Liver (tissue), 3 donors: ENCODE measurements around the gene CRISPLD2.

ENCODE experiments used
- ATF3 ChIP-seq: IDR thresholded peaks from 2 replicates; pipeline ENCODE4 v1.6.1; 2016; ENCODE audit warnings: antibody characterized with exemption
- CTCF ChIP-seq: fragments of 150-350 bp; IDR thresholded peaks from 2 replicates; pipeline ENCODE4 v1.5.1; 2017; ENCODE audit warnings: improper control_type of control experiment, low read depth, low read length; ENCODE audit not compliant: missing input control
- EGR1 ChIP-seq, 2 donors: IDR thresholded peaks; 2 replicates each; pipeline ENCODE4 v1.6.1; 2016 to 2018; ENCODE audit warnings: antibody characterized with exemption in 2 of 2, low read depth in 2 of 2
- GABPA ChIP-seq, 2 donors: IDR thresholded peaks in 1 of 2; conservative IDR thresholded peaks in 1 of 2; 2 replicates each; pipeline ENCODE4 v1.6.1; 2016; ENCODE audit warnings: antibody characterized with exemption in 2 of 2, mild to moderate bottlenecking in 1 of 2, moderate library complexity in 1 of 2
- MAX ChIP-seq: IDR thresholded peaks from 2 replicates; pipeline ENCODE4 v1.6.1; 2016; ENCODE audit warnings: antibody characterized with exemption
- RAD21 ChIP-seq, 2 donors: IDR thresholded peaks; 2 replicates each; pipeline ENCODE4 v1.6.1; 2016; ENCODE audit warnings: antibody characterized with exemption in 2 of 2, mild to moderate bottlenecking in 2 of 2
- SP1 ChIP-seq: IDR thresholded peaks from 2 replicates; pipeline ENCODE4 v1.6.1; 2018; ENCODE audit warnings: antibody characterized with exemption, mild to moderate bottlenecking
- TAF1 ChIP-seq: conservative IDR thresholded peaks from 2 replicates; pipeline ENCODE4 v1.6.1; 2016; ENCODE audit warnings: antibody characterized with exemption, mild to moderate bottlenecking
- donor health status: healthy.
- donor health status: healthy.

GRCh38 chr16:84795329-84796053 is 24.3 kb upstream of the CRISPLD2 start:
- TF ChIP-seq GABPA (IDR thresholded peaks at IDR 0.05 in 1 of 2, conservative IDR thresholded peaks at IDR 0.05 in 1 of 2) (no peak), CTCF (no peak), RAD21 (IDR thresholded peaks at IDR 0.05) (no peak), MAX (no peak), SP1 (peak; percentile 32), TAF1 (no peak), EGR1 (IDR thresholded peaks at IDR 0.05; ENCODE audit: low read depth in 2 of 2) (no peak), ATF3 (no peak)
